ENCODE measurements around the gene TNRC6B. TPM values are rescaled to one million over a fixed set of nuclear protein-coding genes. Genes with fewer than 3 reads are reported as not detected.

TNRC6B gene
- total RNA-seq, 1 experiment from 2014 or later: 52.2 TPM

DNA sequence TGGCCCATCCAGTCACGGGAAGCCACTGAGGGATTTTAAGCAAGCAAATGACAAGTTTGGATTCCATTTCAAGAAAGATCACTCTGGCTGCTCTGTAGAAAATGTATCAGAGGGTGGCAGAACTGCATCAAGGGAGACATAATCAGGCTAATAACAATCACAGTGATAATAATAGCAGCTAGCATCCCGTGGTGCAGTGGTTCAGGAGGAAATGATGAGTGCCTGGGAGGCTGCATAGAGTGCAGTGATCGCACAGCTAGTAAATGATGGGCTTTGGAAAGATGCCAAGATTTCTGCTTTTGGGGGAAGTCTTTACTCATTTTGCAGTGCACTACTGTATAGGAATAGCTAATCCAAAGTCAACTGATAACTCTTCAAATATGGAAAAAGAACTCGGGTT lies 35.8 kb downstream of the TNRC6B start:
- BruUV-seq (replicated peaks): no TSS peak
- TF ChIP-seq EZH2 (IDR thresholded peaks at IDR 0.05; ENCODE audit: borderline replicate concordance, low read depth, low read length, poor library complexity, severe bottlenecking) (no peak), CTCF (conservative IDR thresholded peaks at IDR 0.05; ENCODE audit: low read depth, low read length) (peak; percentile 35; the same call in 1 of the 2 replicates)
- no peak overlapping the region for H3K4me3 ChIP-seq (ENCODE audit: low read depth, low read length, poor library complexity, severe bottlenecking)
- H3K9me3 ChIP-seq (ENCODE audit: low read depth, low read length, poor library complexity, severe bottlenecking): no peaks in the 10 kb centered on the region
- H3K36me3 ChIP-seq (ENCODE audit: insufficient read depth, low read length, poor library complexity, severe bottlenecking): no peaks in the 10 kb centered on the region
- peak overlapping the region; percentile 44 for H3K27ac ChIP-seq (ENCODE audit: low read depth, low read length, poor library complexity, severe bottlenecking)
- ChIA-PET CTCF (interaction anchor here (1.2 kb wide), 1 partner anchor 134 kb away, joined by 4 read pairs; no protein-coding TSS in a partner anchor), POLR2A (ENCODE audit: low non-redundant PET) (no interaction called here)
- peak; percentile 85 for DNase-seq (ENCODE audit: low spot score)
- H3K27me3 ChIP-seq (replicated peaks; ENCODE audit: insufficient read depth, low read depth, low read length, poor library complexity): no peaks in the 10 kb centered on the region
- intact Hi-C loops (cut with micrococcal nuclease; ENCODE audit: unreplicated experiment): no loop called here
- peaks cover 30% of the 10 kb centered on the region for H3K4me1 ChIP-seq (ENCODE audit: insufficient read depth, low read length, poor library complexity, severe bottlenecking)

DNA sequence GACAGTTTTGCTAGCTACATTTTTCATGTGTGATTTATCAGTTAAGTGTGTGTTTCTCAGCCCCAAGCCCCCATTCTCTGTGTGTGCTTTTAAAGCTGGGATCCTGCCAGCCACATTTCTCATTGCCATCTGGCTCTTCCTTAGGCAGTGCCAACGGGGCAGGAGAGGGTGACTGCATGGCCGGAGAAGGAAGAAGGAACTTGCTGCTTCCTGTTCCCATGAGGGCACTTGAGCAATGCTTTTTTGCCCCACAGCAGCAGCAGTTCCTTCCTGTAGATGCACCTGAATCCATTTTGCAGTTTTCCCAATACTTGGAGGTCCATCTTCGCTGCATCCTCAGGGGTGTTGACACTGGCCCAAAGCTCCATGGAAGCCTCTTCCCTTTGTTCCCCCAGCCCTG lies 37.5 kb downstream of the TNRC6B start:
- intact Hi-C loops (cut with micrococcal nuclease; ENCODE audit: unreplicated experiment): no loop called here
- Histone ChIP-seq H3K9me3 (ENCODE audit: low read depth, low read length, poor library complexity, severe bottlenecking) (no peaks in the 10 kb centered on the region), H3K36me3 (ENCODE audit: insufficient read depth, low read length, poor library complexity, severe bottlenecking) (no peaks in the 10 kb centered on the region), H3K27me3 (replicated peaks; ENCODE audit: insufficient read depth, low read depth, low read length, poor library complexity) (no peaks in the 10 kb centered on the region), H3K4me3 (ENCODE audit: low read depth, low read length, poor library complexity, severe bottlenecking) (no peak overlapping the region), H3K4me1 (ENCODE audit: insufficient read depth, low read length, poor library complexity, severe bottlenecking) (peaks cover 27% of the 10 kb centered on the region), H3K27ac (ENCODE audit: low read depth, low read length, poor library complexity, severe bottlenecking) (no peak overlapping the region)
- CTCF ChIA-PET: no interaction called here
- TF ChIP-seq CTCF (conservative IDR thresholded peaks at IDR 0.05; ENCODE audit: low read depth, low read length) (no peak), EZH2 (IDR thresholded peaks at IDR 0.05; ENCODE audit: borderline replicate concordance, low read depth, low read length, poor library complexity, severe bottlenecking) (no peak)
- BruUV-seq (replicated peaks): no TSS peak
- POLR2A ChIA-PET (ENCODE audit: low non-redundant PET): no interaction called here
- no peak for DNase-seq (ENCODE audit: low spot score)

DNA sequence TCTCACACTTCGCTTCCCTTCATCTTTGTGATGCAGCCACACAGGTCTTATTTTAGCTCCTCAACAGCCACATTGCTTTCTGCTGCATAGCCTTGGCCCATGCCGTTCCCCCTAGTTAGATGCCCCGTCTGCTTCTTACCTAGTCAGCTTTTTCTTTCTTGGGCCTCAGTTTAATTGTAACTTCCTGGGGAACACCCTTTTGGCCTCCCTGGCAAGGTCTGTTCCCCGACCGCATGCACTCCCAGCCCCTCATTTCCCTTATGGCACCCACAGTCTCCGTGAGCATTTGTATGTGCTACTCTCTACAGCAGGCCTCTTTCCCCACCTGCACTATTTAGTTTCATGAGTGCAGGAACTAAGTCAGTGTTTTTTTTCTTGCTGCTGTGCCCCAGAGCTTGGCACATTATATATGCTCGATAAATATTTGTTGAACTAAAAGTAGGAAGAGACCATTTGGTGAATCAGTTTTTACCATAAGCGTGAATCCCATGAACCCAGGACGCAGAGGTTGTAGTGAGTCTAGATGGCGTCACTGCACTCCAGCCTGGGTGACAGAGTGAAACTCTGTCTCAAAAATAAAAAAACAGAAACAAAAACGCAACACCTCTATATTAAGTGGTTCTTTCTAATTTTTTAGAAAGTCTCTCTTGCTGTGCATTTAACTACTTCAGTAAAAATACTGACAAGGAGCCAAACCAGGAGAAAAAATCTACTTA lies 38.5 kb downstream of the TNRC6B start:
- Histone ChIP-seq H3K27me3 (replicated peaks; ENCODE audit: insufficient read depth, low read depth, low read length, poor library complexity) (no peaks in the 10 kb centered on the region), H3K4me3 (ENCODE audit: low read depth, low read length, poor library complexity, severe bottlenecking) (no peak overlapping the region), H3K36me3 (ENCODE audit: insufficient read depth, low read length, poor library complexity, severe bottlenecking) (no peaks in the 10 kb centered on the region), H3K4me1 (ENCODE audit: insufficient read depth, low read length, poor library complexity, severe bottlenecking) (peaks cover 30% of the 10 kb centered on the region), H3K9me3 (ENCODE audit: low read depth, low read length, poor library complexity, severe bottlenecking) (no peaks in the 10 kb centered on the region), H3K27ac (ENCODE audit: low read depth, low read length, poor library complexity, severe bottlenecking) (no peak overlapping the region)
- DNase-seq (ENCODE audit: low spot score): no peak
- ChIA-PET POLR2A (ENCODE audit: low non-redundant PET) (no interaction called here), CTCF (no interaction called here)
- BruUV-seq (replicated peaks): no TSS peak
- TF ChIP-seq CTCF (conservative IDR thresholded peaks at IDR 0.05; ENCODE audit: low read depth, low read length) (no peak), EZH2 (IDR thresholded peaks at IDR 0.05; ENCODE audit: borderline replicate concordance, low read depth, low read length, poor library complexity, severe bottlenecking) (no peak)
- intact Hi-C loops (cut with micrococcal nuclease; ENCODE audit: unreplicated experiment): no loop called here
